Midbrain (tissue), 1 donor: ENCODE measurements around the gene DNAJA2.

Experiments used
- DNase-seq: peaks from one replicate; lab custom pipeline; 2025; lab: John Stamatoyannopoulos, UW

DNAJA2 gene

GRCh38 chr16:46926470-46927225, 46.8 kb downstream of the DNAJA2 start:
- no peak for DNase-seq

DNA sequence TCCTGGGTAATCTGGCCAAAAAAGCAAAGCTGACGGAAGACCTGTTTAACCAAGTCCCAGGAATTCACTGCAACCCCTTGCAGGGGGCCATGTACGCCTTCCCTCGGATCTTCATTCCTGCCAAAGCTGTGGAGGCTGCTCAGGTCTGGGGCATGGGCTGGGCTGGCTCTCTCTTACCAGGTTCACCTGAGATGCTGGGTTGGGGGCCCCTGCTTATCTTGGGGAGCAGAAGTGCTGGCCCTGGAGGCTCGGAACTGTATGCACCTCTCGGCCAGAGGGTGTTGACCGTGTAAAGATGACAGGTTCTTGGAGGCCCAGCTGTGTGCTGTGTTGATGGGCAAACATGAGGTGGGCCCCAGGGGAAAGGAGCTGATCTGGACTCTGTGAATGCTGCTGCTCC, 49.1 kb downstream of the DNAJA2 start:
- no peak for DNase-seq

DNA sequence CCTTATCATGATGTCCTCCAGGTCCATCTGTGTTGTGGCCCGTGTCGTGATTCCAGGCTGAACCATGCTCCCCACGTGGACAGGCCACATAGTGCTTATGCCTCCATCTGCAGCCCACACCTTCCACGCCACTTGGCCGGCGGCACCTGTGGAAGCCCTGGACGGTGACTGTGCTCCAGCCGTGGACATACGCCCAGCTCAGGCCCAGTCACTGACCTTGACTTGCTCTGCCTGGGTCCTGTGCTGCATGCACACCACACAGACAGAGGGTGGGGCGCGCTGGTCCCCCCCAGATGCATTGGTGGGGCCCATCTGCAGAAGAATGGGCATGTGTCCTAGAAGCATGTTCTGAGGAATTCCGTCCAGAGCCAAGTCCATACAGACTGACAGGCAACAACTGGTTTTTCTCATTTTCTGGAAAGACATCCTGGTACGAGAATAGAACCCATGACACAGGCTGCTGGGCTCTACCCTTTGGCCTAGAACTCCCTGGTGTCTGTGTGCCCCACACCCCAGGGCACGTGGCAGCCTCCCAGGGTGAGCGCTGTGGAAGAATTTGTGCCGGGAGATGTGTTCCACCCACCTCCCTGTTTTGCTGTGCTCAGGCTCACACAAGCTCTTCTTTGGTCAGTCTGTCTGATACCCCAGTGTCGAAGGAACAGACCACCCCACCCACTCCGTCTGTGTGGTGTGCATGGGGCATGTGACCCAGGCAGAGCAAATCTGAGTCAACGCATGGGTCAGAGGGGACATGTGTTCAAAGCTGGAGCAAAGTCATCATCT, 49.8 kb downstream of the DNAJA2 start:
- DNase-seq, result no peak

DNA sequence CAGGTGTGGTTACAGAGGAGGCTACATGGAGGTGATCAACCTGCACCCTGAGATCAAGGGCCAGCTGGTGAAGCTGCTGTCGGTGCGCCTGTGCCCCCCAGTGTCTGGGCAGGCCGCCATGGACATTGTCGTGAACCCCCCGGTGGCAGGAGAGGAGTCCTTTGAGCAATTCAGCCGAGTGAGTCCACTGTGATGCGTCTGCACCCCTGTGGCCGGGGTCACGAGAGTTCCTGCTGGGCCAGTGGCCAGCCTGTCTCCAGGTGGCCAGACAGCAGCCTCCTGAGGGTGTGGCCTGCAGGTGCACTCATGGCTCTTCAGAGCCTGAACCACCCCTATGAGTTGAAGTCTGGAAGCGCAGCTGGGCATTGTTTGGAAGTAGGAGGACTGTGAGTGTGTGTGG, 51.2 kb downstream of the DNAJA2 start:
- no peak for DNase-seq

GRCh38 chr16:46920402-46921068, 52.9 kb downstream of the DNAJA2 start:
- peak; percentile 31 for DNase-seq

DNA sequence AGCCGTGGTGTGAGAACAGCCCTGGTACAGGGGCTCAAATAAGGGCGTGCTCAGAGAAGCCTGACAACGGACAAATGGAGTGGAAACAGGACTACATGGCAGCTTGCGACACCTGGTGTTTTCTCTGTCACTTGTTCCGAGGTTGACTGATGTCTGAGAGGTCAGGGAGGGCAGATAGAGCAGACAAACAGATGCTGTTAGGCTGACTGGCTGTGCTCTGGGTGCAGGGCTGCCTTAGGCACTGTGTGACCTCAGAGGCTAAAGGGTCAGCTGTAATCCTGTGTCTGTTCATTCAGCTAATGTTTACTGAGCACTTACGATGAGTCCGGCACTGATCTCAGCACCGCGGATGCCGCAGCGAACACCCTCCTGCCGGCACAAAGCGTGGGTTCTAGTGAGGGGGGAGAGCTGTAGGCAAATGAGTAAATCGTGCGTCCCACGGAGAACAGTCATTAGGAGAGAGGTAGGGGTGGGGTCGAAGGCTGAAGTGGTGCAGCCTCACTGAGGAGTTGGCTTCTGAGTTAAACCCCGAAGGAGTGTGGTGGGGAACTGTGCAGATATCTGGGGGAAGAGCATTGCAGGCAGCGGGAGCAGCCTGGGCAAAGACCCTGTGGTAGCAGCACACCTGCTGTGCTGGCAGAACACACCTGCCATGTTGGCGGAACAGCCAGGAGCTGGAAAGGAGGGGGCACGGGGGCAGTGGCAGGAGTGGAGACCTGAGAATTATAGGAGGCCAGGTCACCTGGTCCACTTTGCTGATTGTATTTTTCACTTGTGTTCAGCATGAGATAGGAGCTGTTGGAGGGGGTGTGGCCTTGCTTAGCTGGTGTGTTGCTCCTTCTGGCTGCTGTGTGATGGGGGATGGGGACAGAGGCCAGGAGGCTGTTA, 54.3 kb downstream of the DNAJA2 start:
- DNase-seq, result no peak

DNA sequence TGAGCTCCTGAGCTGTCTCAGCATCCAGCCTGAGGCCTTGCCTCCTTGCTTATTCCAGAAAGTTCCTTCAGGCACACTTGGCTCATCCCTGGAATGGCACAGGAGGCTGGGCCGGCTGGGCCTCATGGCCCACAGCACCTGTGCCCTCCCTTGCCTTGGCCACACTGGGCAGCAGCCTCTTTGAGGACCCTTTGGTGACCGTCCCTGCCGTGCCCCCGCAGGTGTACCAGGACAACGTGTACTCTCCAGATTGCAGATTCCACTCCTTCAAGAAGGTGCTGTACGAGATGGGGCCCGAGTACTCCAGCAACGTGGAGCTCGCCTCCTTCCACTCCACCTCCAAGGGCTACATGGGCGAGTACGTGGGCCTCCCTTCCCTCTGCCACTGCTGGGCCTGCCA, 55.1 kb downstream of the DNAJA2 start:
- DNase-seq, result no peak

DNA sequence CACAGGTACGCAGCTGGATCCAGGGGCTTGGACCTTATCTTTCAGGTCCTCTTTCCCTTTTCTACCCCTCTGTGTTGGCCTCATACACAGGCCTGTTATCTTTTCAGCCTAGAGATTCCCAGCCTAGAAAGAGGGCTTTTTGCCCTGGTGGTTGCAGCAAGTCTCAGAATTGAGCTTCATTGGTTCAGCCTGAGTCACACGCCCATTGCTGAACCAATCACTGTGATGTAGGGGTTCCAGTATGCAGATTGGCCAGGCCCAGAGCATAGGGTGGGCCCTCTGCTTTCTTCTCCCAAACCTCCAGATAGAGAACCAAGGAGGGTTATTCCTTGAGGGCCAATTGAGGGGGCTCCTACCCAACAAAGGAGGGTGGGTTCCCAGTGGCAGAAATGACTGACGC, 56.5 kb downstream of the DNAJA2 start:
- DNase-seq, result no peak

DNA sequence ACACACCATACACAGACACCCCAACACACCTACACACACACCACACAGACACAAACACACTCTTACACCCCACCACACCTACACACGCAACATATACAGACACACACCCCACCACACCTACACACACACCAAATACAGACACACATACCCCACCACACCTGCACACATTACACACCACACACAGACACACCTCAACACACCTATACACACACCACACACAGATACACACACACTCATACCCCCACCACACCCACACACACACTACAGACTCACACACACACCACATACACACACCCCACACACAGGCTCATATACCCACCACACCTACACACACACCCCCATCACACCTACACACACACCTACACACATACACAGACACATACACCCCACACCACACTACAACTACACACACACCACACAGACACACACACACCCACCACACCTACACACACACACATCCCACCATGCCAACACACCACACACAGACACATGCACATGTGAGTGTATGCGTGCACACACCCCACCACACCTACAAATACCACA, 57.9 kb downstream of the DNAJA2 start:
- no peak for DNase-seq

GRCh38 chr16:46914556-46915201, 58.8 kb downstream of the DNAJA2 start:
- no peak for DNase-seq

- DNase-seq, result no peak
Measured at GRCh38 chr16:46911650-46912049, 61.8 kb downstream of the DNAJA2 start.

DNA sequence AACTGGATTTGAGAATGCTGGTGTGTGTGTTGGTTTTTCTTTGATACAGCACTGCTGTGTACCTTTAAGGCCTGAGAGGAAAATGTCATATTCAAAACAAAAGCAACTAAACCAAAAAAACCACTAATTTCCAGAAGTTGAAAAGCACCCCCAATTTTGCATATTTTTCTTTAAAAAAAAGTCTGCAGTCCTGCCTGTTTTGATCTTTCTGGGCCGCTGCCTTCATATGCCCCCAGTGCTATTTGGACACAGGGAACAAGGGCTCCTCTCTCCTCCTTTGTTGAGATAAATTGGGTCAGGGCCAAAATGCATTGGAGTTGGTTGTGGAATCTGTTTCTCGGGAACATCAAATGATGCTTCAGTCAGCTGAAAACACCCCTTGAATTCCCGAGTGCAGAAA, 62.4 kb downstream of the DNAJA2 start:
- DNase-seq, result peak; percentile 81

DNA sequence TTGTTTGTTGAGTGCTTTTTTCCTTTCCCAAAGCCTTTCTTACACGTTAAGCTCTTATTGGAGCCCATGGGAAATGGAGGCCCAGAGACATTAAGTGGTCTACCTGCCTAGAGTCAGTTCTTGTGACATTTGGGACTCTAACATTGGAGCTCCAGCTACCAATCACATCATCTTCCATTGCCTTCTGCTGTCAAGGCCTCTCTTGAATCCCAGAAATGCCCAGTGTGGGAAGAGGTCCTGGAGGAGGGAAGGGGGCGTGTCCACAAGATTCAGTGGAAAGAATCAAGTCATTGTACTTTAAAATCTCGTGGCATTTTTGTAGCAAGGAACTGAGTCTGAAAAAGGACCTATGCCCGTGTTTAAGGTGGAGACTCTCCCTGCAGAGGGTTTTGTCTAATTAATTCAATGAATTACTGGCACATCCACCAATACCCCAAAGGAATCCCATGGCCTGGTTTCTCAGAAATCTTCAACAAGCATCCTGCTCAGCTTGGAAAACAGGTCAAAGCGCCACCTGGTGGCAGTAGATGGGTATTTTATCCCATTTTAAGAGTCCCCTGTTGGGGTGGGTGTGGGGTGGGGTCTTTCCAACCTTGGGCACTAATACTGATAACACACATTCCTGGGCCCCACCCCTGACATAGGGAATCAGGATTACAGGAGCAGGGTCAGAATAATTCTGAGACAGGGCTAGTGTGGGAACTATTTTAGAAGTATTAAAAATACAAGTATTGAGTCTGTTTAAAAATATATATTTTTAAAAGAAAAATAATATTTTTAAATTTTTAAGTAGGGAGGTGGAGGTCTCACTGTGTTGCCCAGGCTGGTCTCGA, 64.7 kb downstream of the DNAJA2 start:
- DNase-seq, result peak; percentile 67

GRCh38 chr16:46907061-46907774, 66.3 kb downstream of the DNAJA2 start:
- DNase-seq, result no peak

DNA sequence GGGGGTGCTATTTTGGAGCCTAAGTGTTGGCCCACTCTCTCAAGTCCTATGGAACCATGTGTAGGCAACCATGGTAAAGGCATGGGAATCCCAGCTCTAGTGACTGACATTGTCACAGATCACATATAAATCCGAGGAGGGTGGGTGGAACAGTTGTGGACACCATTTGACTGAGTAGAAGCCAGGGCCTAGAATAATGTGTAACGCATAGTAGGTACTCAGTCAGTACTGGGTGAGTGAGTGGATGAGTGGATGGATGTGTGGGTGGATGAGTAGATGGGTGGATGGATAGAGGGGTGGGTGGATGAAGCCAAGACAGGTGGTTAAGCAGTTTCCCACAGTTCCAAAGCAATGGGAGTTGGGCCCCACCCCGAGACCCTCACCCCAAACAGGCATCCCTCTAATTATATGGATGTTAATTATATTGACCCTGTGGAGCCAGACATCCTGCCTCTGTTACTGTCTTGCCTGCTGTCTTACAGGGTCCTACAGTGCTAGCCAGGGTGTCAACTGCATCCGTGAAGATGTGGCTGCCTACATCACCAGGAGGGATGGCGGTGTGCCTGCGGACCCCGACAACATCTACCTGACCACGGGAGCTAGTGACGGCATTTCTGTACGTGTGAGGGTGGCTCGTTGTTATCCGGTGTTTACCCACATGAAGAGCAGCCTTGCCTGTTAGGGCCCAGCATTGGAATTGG, 67.0 kb downstream of the DNAJA2 start:
- DNase-seq, result no peak
